ENCODE results near the gene SPATA32.

Gene SPATA32

GRCh38 chr17:45227926-45228762 lies 33.8 kb downstream of the SPATA32 start:
- peak; percentile 35 to 40 for DNase-seq

- peak; percentile 47 to 67 for DNase-seq
These were observed 34.6 kb downstream of the SPATA32 start for GRCh38 chr17:45227101-45227925.

GRCh38 chr17:45226576-45226975 lies 35.3 kb downstream of the SPATA32 start:
- peak; percentile 22 to 44 for DNase-seq

- peak; percentile 96 to 98 for DNase-seq
These were observed 35.8 kb downstream of the SPATA32 start for GRCh38 chr17:45225964-45226530.

- peak; percentile 55 to 59 for DNase-seq
These were observed 36.7 kb downstream of the SPATA32 start for GRCh38 chr17:45225051-45225700.

- DNase-seq: peak; percentile 42 to 44
These were observed 37.2 kb downstream of the SPATA32 start for GRCh38 chr17:45224671-45225050.

GRCh38 chr17:45223539-45224528 lies 38.1 kb downstream of the SPATA32 start:
- peak; percentile 73 to 79 for DNase-seq

GRCh38 chr17:45222996-45223538 lies 38.8 kb downstream of the SPATA32 start:
- no peak for DNase-seq

GRCh38 chr17:45222289-45222995 lies 39.5 kb downstream of the SPATA32 start:
- DNase-seq: peak; percentile 66 to 70

- no peak for DNase-seq
These were observed 39.9 kb downstream of the SPATA32 start for GRCh38 chr17:45222014-45222288.

GRCh38 chr17:45221081-45222013 lies 40.5 kb downstream of the SPATA32 start, which contains the start of gene FMNL1:
TSS of gene FMNL1 (plus strand) at chr17:45221885. CDS start at chr17:45222125, 240 bp downstream.
- DNase-seq: peak; percentile 70 to 77

- no peak for DNase-seq
These were observed 41.8 kb downstream of the SPATA32 start for GRCh38 chr17:45220079-45220478.

GRCh38 chr17:45218895-45219661 lies 42.8 kb downstream of the SPATA32 start:
- DNase-seq: peak; percentile 77 to 88
